ENCODE results near the gene PLCB1.

PLCB1 gene

GRCh38 chr20:8571611-8572010 is 439.5 kb downstream of the PLCB1 start:
- H3K27me3 ChIP-seq (ENCODE audit: control insufficient read depth, low read length): no peaks in the 10 kb centered on the region

GRCh38 chr20:8573686-8574085 is 441.6 kb downstream of the PLCB1 start:
- H3K9me2 ChIP-seq (replicated peaks; ENCODE audit: control insufficient read depth, low read length): no peaks in the 10 kb centered on the region
- no peak overlapping the region for H3K4me3 ChIP-seq (ENCODE audit: low read length)
- no peak for TF ChIP-seq CTCF (IDR thresholded peaks at IDR 0.05; ENCODE audit: low read depth, low read length, poor library complexity, severe bottlenecking)
- TF ChIP-seq EZH2phosphoT487 (IDR thresholded peaks at IDR 0.05; ENCODE audit: borderline replicate concordance, low read length): no peak
- no peaks in the 10 kb centered on the region for H3F3A ChIP-seq (ENCODE audit: control insufficient read depth, insufficient read depth)
- no peaks in the 10 kb centered on the region for H4K20me1 ChIP-seq (ENCODE audit: control insufficient read depth, insufficient read depth, low read depth, low read length)
- no peaks in the 10 kb centered on the region for H3K9me3 ChIP-seq (ENCODE audit: control insufficient read depth, insufficient read depth, low read length)
- H3K27ac ChIP-seq (ENCODE audit: low read depth, low read length): no peak overlapping the region
- H3K27me3 ChIP-seq (ENCODE audit: control insufficient read depth, low read length): no peaks in the 10 kb centered on the region
- no peaks in the 10 kb centered on the region for H3K4me1 ChIP-seq (ENCODE audit: control insufficient read depth, low read length)
- H3K36me3 ChIP-seq (ENCODE audit: control insufficient read depth, low read length): no peaks in the 10 kb centered on the region
- no peak overlapping the region for H3K4me2 ChIP-seq (ENCODE audit: low read length)
- no peaks in the 10 kb centered on the region for H3K79me2 ChIP-seq (ENCODE audit: control insufficient read depth, low read length)

More at GRCh38 chr20:8571611-8572010, 439.5 kb downstream of the PLCB1 start:
- no peaks in the 10 kb centered on the region for H3K9me3 ChIP-seq (ENCODE audit: control insufficient read depth, insufficient read depth, low read length)
- no peak overlapping the region for H3K27ac ChIP-seq (ENCODE audit: low read depth, low read length)
- H4K20me1 ChIP-seq (ENCODE audit: control insufficient read depth, insufficient read depth, low read depth, low read length): no peaks in the 10 kb centered on the region
- H3K4me2 ChIP-seq (ENCODE audit: low read length): no peak overlapping the region
- H3K9me2 ChIP-seq (replicated peaks; ENCODE audit: control insufficient read depth, low read length): no peaks in the 10 kb centered on the region
- no peaks in the 10 kb centered on the region for H3F3A ChIP-seq (ENCODE audit: control insufficient read depth, insufficient read depth)
- TF ChIP-seq EZH2phosphoT487 (IDR thresholded peaks at IDR 0.05; ENCODE audit: borderline replicate concordance, low read length): no peak
- no peak for TF ChIP-seq CTCF (IDR thresholded peaks at IDR 0.05; ENCODE audit: low read depth, low read length, poor library complexity, severe bottlenecking)
- H3K4me1 ChIP-seq (ENCODE audit: control insufficient read depth, low read length): no peaks in the 10 kb centered on the region
- no peak overlapping the region for H3K4me3 ChIP-seq (ENCODE audit: low read length)
- H3K79me2 ChIP-seq (ENCODE audit: control insufficient read depth, low read length): no peaks in the 10 kb centered on the region
- no peaks in the 10 kb centered on the region for H3K36me3 ChIP-seq (ENCODE audit: control insufficient read depth, low read length)

- Histone ChIP-seq H3K27me3 (ENCODE audit: control insufficient read depth, low read length) (no peaks in the 10 kb centered on the region), H4K20me1 (ENCODE audit: control insufficient read depth, insufficient read depth, low read depth, low read length) (no peaks in the 10 kb centered on the region), H3K4me3 (ENCODE audit: low read length) (no peak overlapping the region), H3K9me3 (ENCODE audit: control insufficient read depth, insufficient read depth, low read length) (no peaks in the 10 kb centered on the region), H3K79me2 (ENCODE audit: control insufficient read depth, low read length) (no peaks in the 10 kb centered on the region), H3K27ac (ENCODE audit: low read depth, low read length) (no peak overlapping the region), H3K36me3 (ENCODE audit: control insufficient read depth, low read length) (no peaks in the 10 kb centered on the region), H3K9me2 (replicated peaks; ENCODE audit: control insufficient read depth, low read length) (no peaks in the 10 kb centered on the region), H3F3A (ENCODE audit: control insufficient read depth, insufficient read depth) (no peaks in the 10 kb centered on the region), H3K4me2 (ENCODE audit: low read length) (no peak overlapping the region), H3K4me1 (ENCODE audit: control insufficient read depth, low read length) (no peaks in the 10 kb centered on the region)
- TF ChIP-seq EZH2phosphoT487 (IDR thresholded peaks at IDR 0.05; ENCODE audit: borderline replicate concordance, low read length) (no peak), CTCF (IDR thresholded peaks at IDR 0.05; ENCODE audit: low read depth, low read length, poor library complexity, severe bottlenecking) (no peak)
Observed at GRCh38 chr20:8575114-8575513, 443.0 kb downstream of the PLCB1 start.
